ENCODE data around the gene KLF17.

KLF17 gene

DNA sequence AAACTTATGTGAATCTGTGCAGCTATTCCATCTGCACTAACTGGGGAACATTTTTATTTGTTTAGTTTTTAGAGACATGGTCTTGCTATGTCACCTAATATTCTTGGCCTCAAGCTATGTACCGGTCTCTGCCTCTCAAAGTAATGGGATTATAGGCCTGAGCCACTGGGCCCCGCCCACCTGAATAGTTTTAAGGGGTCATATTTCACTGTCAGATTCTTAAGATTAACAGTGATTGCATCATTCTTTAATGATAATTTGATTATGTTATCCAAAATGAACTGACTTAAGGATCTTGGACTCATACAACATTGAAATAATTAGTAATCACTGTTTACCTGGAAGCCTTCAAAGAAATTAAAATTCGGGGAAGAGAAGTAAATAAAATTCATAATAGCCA lies 35.4 kb downstream of the KLF17 start:
- DNase-seq (ENCODE audit: low spot score) = no peak

DNA sequence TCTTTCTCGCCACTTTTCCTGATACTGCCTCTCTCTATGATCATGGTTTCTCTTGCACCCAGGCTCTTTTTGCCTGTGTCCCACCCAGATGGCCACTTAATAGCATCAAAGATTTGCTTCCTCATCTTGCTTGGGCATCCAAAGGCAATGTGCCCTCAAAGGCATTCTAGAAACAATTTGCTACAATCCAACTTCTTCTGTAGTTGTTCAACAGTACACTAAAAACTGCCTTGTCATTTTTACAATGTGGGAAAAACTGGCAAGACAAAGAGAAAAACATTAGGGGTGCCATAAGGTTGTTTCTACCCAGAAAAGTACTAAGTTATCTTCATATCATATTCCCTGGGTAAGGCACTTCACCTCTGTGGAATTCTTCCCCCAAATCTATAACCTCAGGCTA lies 39.3 kb downstream of the KLF17 start:
- no peak for DNase-seq (ENCODE audit: low spot score)

DNA sequence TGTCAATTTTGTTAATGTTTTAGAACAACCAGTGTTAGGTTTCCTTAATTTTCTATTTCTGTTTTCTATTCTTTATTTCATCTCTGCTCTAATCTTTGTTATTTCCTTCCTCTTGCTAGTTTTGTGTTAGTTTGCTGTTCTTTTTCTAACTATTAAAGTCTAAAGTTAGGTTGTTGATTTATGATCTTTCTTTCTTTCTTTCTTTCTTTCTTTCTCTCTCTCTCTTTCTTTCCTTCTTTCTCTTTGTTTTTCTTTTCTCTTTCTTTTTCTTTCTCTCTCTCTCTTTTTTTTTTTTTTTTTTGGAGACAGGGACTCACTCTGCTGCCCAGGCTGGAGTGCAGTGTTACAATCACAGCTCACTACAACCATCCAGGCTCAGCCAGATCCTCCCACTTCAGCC lies 40.2 kb downstream of the KLF17 start:
- no peak for DNase-seq (ENCODE audit: low spot score)

DNA sequence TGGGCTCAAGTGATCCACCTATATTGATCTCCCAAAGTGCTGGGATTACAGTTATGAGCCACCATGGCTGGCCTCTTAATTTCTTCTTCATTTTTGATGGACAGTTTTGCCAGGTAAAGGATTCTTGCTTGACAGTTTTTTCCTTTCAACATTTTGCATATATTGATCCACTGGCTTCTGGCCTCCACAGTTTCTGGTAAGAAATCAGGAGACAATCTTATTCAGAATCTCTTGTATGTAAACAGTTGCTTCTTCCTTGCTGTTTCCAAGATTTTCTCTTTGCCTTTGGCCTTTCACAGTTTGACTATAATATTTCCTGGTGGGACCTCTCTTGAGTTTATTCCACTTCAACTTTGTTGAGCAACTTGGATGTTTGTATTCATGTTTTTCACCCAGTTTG lies 42.9 kb downstream of the KLF17 start:
- DNase-seq (ENCODE audit: low spot score) = no peak

DNA sequence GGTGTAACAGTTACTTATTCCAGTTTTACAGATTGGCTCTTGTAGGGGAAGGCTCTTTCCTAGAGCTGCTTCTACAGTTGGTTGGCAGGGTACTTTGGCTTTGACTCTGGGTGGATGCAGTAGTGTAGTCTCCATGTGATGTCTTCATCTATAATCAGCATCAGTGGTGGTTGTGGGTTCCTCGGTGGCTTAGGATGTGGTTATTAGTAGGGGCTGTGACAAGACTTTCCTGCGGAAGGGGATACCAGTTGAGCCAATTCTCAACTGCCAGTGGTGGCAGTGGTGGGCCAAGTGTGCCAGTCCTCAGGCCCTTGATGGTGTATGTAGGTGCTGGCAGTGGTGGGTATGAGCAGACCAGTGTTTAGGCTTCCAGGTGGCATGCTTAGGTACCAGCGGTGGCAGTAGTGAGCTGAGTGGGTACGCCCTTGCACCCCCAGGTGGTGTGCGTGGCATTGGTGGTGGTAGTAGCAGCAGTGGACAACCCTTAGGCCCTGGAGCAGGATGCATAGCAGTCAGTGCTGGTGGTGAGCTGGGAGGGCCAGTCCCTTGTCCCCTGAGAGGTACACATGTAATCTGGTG lies 50.0 kb downstream of the KLF17 start:
- no peak for DNase-seq (ENCODE audit: low spot score)

DNA sequence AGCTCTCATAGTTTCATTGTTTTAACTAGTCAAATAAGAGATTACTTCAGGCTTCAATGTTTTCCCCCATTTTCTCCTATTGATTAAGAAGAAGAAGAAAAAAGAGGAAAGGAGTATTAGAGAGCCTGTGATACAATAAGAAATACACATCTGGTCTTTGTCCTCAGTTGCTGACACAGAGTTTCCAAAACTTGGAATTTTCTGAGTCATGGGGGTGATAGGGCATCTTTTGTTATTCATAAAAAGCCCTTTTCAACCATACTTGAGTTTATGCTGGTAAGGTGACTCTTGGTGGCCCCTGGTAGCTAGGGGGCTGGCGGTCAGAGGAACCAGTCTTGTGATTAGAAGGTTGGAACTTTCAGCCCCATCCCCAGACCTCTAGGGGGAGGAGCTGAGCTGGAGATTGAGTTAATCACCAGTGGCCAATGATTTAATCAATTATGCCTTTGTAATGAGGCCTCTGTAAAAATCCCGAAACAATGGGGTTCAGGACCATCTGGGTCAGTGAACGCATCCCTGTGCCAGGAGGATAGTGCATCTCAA lies 51.7 kb downstream of the KLF17 start:
- no peak for DNase-seq (ENCODE audit: low spot score)

DNA sequence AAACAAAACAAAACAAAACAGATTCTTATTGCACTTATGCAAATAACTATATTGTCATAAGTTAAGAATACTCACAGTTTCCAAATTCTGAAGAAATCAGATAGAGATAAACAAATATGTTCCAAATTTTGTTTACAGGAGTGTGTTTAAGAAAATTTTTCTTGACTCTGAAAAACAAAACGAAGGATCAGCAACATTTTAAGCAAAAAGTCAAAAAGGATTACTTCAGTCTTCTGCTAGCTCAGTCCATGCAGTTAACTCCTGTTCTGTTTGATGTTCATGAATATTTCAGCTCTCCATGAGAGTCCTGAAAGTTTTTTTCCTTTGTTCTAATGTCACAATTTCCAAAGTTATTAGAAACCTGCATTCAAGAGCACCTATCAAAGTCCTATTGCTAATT lies 56.0 kb downstream of the KLF17 start:
- no peak for DNase-seq (ENCODE audit: low spot score)

Data from hematopoietic multipotent progenitor cell treated with erythropoietin and hydrocortisone succinate and interleukin-3 and kit ligand, for 17 days (in vitro differentiated cells).